Measurements from ENCODE around the gene RTEL1. TPM values are rescaled to one million over a fixed set of nuclear protein-coding genes. Genes with fewer than 3 reads are reported as not detected.

RTEL1 gene
- total and polyA plus RNA-seq, 7 donors = 3.6 to 44.3 (median 22.4) TPM

DNA sequence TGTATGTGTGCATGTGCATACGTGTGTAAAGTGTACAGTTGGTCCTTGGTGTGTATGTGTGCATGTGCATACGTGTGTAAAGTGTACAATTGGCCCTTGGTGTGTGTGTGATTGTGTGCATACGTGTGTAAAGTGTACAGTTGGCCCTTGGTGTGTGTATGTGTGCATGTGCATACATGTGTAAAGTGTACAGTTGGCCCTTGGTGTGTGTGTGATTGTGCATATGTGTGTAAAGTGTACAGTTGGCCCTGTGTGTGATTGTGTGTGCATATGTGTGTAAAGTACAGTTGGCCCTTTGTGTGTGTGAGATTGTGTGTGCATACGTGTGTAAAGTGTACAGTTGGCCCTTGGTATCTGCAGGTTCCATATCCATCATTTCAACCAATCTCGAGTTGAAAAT is 73.3 kb downstream of the RTEL1 start:
- H3K9me3 ChIP-seq = no peaks in the 10 kb centered on the region
- H3K36me3 ChIP-seq = peaks cover 7 to 34% (median 20%) of the 10 kb centered on the region in 4 donors
- no peaks in the 10 kb centered on the region for H3K4me1 ChIP-seq
- 82 to 83% methylated on average over 5 of the region's 5 CpGs for WGBS, 2 donors
- no peak for DNase-seq
- H3K27me3 ChIP-seq = no peaks in the 10 kb centered on the region
- intact Hi-C loops (cut with DNase I) = no loop called here
- H3K27ac ChIP-seq = no peak overlapping the region
- TF ChIP-seq, protein P1, sequence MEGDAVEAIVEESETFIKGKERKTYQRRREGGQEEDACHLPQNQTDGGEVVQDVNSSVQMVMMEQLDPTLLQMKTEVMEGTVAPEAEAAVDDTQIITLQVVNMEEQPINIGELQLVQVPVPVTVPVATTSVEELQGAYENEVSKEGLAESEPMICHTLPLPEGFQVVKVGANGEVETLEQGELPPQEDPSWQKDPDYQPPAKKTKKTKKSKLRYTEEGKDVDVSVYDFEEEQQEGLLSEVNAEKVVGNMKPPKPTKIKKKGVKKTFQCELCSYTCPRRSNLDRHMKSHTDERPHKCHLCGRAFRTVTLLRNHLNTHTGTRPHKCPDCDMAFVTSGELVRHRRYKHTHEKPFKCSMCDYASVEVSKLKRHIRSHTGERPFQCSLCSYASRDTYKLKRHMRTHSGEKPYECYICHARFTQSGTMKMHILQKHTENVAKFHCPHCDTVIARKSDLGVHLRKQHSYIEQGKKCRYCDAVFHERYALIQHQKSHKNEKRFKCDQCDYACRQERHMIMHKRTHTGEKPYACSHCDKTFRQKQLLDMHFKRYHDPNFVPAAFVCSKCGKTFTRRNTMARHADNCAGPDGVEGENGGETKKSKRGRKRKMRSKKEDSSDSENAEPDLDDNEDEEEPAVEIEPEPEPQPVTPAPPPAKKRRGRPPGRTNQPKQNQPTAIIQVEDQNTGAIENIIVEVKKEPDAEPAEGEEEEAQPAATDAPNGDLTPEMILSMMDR (IDR thresholded peaks at IDR 0.05) = no peak
- TF ChIP-seq EP300 (IDR thresholded peaks at IDR 0.05) = no peak
- TF ChIP-seq POLR2AphosphoS5 (IDR thresholded peaks at IDR 0.05) = no peak
- no peak for TF ChIP-seq POLR2A (IDR thresholded peaks at IDR 0.05)
- no peak overlapping the region for H3K4me3 ChIP-seq

DNA sequence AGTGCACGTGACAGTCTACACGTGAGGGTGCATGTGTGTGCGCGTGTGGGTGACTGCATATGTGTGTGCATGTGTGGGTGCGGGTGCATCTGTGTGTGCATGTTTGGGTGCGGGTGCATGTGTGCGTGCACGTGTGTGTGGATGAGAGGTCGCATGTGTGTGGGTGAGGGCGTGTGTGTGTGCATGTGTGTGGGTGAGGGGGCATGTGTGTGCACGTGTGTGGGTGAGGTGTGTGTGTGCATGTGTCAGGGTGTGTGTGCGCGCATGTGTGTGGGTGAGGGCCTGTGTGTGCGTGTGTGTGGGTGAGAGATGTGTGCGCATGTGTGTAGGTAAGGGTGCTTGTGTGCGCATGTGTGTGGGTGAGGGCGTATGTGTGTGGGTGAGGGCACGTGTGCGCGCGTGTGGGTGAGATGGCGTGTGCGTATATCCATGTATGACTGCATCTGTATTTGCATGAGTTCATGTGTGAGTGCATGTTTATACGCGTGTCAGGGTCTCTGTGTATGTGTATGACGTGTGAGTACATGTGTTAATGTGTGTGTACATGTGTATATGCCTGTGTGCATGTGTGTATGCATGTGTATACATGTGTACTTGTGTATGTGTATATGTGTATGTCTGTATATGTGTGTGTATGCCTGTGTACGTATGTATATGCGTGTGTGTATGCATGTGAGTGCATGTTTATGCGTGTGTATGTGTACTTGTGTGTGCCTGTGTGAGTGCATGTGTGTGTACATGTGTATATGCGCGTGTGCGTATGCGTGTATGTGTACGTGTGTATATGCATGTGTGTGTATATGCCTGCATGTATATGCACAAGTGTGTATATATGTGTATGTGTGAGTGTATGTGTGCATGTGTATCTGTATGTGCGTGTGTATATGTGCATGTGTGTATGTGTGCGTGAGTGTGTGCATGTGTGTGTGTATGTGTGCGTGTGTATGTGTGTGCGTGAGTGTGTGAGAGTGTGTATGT is 74.3 kb downstream of the RTEL1 start:
- intact Hi-C loops (cut with DNase I) = no loop called here
- Histone ChIP-seq H3K4me1 (peaks cover 0 to 4% (median 1%) of the 10 kb centered on the region in 4 donors), H3K27ac (no peak overlapping the region), H3K9me3 (no peaks in the 10 kb centered on the region), H3K4me3 (no peak overlapping the region), H3K27me3 (peaks cover 0 to 1% (median 0%) of the 10 kb centered on the region in 3 donors), H3K36me3 (peaks cover 7 to 35% (median 20%) of the 10 kb centered on the region in 4 donors)
- no peak for TF ChIP-seq EP300 (IDR thresholded peaks at IDR 0.05)
- no peak for TF ChIP-seq POLR2A (IDR thresholded peaks at IDR 0.05)
- TF ChIP-seq, protein P1 (IDR thresholded peaks at IDR 0.05) = no peak
- TF ChIP-seq POLR2AphosphoS5 (IDR thresholded peaks at IDR 0.05) = no peak
- 87 to 92% methylated on average over 38 of the region's 38 CpGs for WGBS, 2 donors
- DNase-seq = peak; percentile 37

DNA sequence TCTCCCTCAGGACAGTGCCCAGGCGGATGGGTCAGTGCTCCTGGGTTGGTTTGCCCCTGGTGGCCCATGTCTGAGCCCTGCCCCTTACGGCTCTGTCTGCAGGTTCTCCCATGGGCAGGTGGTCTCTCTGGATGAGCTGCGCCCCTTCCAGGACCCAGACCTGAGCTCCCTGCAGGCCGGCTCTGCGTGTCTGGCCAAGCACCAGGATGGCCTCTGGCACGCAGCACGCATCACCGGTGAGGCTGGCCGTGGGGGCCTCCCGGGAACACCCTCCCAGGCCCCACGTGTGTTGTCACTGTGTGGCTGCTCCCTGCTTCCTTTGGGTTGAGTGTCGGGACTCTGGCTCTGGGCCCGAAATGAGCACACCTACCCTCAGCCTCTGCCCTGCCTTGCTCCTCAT is 75.0 kb downstream of the RTEL1 start:
- H3K27me3 ChIP-seq = peaks cover 0 to 8% (median 0%) of the 10 kb centered on the region in 3 donors
- 94 to 96% methylated on average over 13 of the region's 13 CpGs for WGBS, 2 donors
- intact Hi-C loops (cut with DNase I) = no loop called here
- TF ChIP-seq POLR2A (IDR thresholded peaks at IDR 0.05) (no peak), EP300 (IDR thresholded peaks at IDR 0.05) (no peak), POLR2AphosphoS5 (IDR thresholded peaks at IDR 0.05) (no peak)
- TF ChIP-seq, protein P1 (IDR thresholded peaks at IDR 0.05) = no peak
- H3K9me3 ChIP-seq = no peaks in the 10 kb centered on the region
- H3K4me3 ChIP-seq = no peak overlapping the region
- peak; percentile 53 for DNase-seq
- H3K36me3 ChIP-seq = peaks cover 7 to 35% (median 20%) of the 10 kb centered on the region in 4 donors
- no peak overlapping the region for H3K27ac ChIP-seq
- H3K4me1 ChIP-seq = peaks cover 0 to 12% (median 8%) of the 10 kb centered on the region in 4 donors

DNA sequence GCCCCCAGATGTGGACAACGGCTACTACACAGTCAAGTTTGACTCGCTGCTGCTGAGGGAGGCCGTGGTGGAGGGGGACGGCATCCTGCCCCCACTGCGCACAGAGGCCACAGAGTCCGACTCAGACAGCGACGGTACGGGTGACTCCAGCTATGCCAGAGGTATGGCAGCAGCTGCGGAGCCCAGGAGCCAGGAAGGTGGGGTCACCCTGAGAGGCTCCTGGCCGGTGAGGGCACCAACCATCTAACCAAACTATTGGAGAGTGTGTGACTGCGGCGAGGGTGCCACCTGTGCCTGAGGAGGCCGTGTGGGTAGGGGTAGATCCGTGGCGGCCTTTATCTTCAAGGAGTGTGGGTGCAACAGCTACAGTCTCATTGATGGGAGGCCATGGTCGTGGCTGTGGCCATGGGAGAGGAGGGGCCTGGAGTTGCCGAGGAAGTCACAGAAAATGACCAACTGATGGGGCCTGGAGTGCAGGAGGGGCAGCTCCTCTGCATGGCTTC is 75.5 kb downstream of the RTEL1 start:
- peak; percentile 53 for DNase-seq
- Histone ChIP-seq H3K36me3 (peaks cover 7 to 35% (median 20%) of the 10 kb centered on the region in 4 donors), H3K27me3 (peaks cover 0 to 10% (median 0%) of the 10 kb centered on the region in 3 donors), H3K4me1 (peaks cover 0 to 17% (median 14%) of the 10 kb centered on the region in 4 donors), H3K27ac (no peak overlapping the region), H3K4me3 (no peak overlapping the region), H3K9me3 (no peaks in the 10 kb centered on the region)
- intact Hi-C loops (cut with DNase I) = no loop called here
- TF ChIP-seq EP300 (IDR thresholded peaks at IDR 0.05) = no peak
- no peak for TF ChIP-seq POLR2AphosphoS5 (IDR thresholded peaks at IDR 0.05)
- TF ChIP-seq, protein P1 (IDR thresholded peaks at IDR 0.05) = no peak
- TF ChIP-seq POLR2A (IDR thresholded peaks at IDR 0.05) = no peak
- WGBS, 2 donors = 91 to 95% methylated on average over 18 of the region's 18 CpGs
